ENCODE results near the gene AP4S1. TPM values are rescaled to one million over a fixed set of nuclear protein-coding genes. Genes with fewer than 3 reads are reported as not detected.

The AP4S1 gene
- total and polyA plus RNA-seq, 10 donors: 6.4 to 22.9 (median 13.2) TPM

GRCh38 chr14:31096255-31096654 lies 70.8 kb downstream of the AP4S1 start:
- no peak overlapping the region for H3K4me3 ChIP-seq
- DNase-seq: no peak
- H3K27ac ChIP-seq: no peak overlapping the region
- 93 to 95% (median 94%) methylated on average over 6 of the region's 6 CpGs for WGBS, 5 donors
- H3K9me3 ChIP-seq: no peaks in the 10 kb centered on the region
- intact Hi-C loops (cut with DNase I; ENCODE audit: low total_unique reads): loop anchor here (5.0 kb wide), 1 partner anchor 201 kb away; no protein-coding TSS in a partner anchor
- peaks cover 8 to 52% (median 39%) of the 10 kb centered on the region in 6 donors for H3K36me3 ChIP-seq
- peaks cover 0 to 8% (median 1%) of the 10 kb centered on the region in 6 donors for H3K4me1 ChIP-seq
- no peaks in the 10 kb centered on the region for H3K27me3 ChIP-seq (replicated peaks in 1 of 7)
- TF ChIP-seq POLR2A (IDR thresholded peaks at IDR 0.05) (no peak), POLR2AphosphoS5 (IDR thresholded peaks at IDR 0.05) (no peak), CTCF (IDR thresholded peaks at IDR 0.05 in 8 of 11, conservative IDR thresholded peaks at IDR 0.05 in 3 of 11) (no peak)

GRCh38 chr14:31097081-31097480 lies 71.6 kb downstream of the AP4S1 start:
- peaks cover 8 to 60% (median 47%) of the 10 kb centered on the region in 6 donors for H3K36me3 ChIP-seq
- TF ChIP-seq POLR2AphosphoS5 (IDR thresholded peaks at IDR 0.05): no peak
- no peak for TF ChIP-seq POLR2A (IDR thresholded peaks at IDR 0.05)
- TF ChIP-seq CTCF (IDR thresholded peaks at IDR 0.05 in 8 of 11, conservative IDR thresholded peaks at IDR 0.05 in 3 of 11): no peak
- H3K4me1 ChIP-seq: no peaks in the 10 kb centered on the region
- no peaks in the 10 kb centered on the region for H3K9me3 ChIP-seq
- no peak for DNase-seq
- no peaks in the 10 kb centered on the region for H3K27me3 ChIP-seq (replicated peaks in 1 of 7)
- H3K27ac ChIP-seq: no peak overlapping the region
- intact Hi-C loops (cut with DNase I; ENCODE audit: low total_unique reads): loop anchor here (5.0 kb wide), 1 partner anchor 200 kb away; no protein-coding TSS in a partner anchor
- no peak overlapping the region for H3K4me3 ChIP-seq
- 94 to 100% (median 100%) methylated on average over 1 of the region's 1 CpG for WGBS, 5 donors

GRCh38 chr14:31106768-31107167 lies 81.3 kb downstream of the AP4S1 start:
- intact Hi-C loops (cut with DNase I; ENCODE audit: low total_unique reads): loop anchor here (10.0 kb wide), 1 partner anchor 48 kb away; no protein-coding TSS in a partner anchor
- H3K27me3 ChIP-seq (replicated peaks in 1 of 7): no peaks in the 10 kb centered on the region
- H3K4me3 ChIP-seq: no peak overlapping the region
- H3K4me1 ChIP-seq: no peaks in the 10 kb centered on the region
- TF ChIP-seq POLR2AphosphoS5 (IDR thresholded peaks at IDR 0.05) (no peak), CTCF (IDR thresholded peaks at IDR 0.05 in 8 of 11, conservative IDR thresholded peaks at IDR 0.05 in 3 of 11) (no peak), POLR2A (IDR thresholded peaks at IDR 0.05) (no peak)
- peaks cover 2 to 100% (median 97%) of the 10 kb centered on the region in 6 donors for H3K36me3 ChIP-seq
- no peak overlapping the region for H3K27ac ChIP-seq
- peaks cover 0 to 6% (median 0%) of the 10 kb centered on the region in 8 donors for H3K9me3 ChIP-seq
- WGBS, 5 donors: 82 to 94% (median 91%) methylated on average over 3 of the region's 3 CpGs
- no peak for DNase-seq

GRCh38 chr14:31109257-31109656 lies 83.8 kb downstream of the AP4S1 start:
- TF ChIP-seq POLR2A (IDR thresholded peaks at IDR 0.05) (no peak), POLR2AphosphoS5 (IDR thresholded peaks at IDR 0.05) (no peak), CTCF (IDR thresholded peaks at IDR 0.05 in 8 of 11, conservative IDR thresholded peaks at IDR 0.05 in 3 of 11) (no peak)
- intact Hi-C loops (cut with DNase I; ENCODE audit: low total_unique reads): loop anchor here (10.0 kb wide), 1 partner anchor 46 kb away; no protein-coding TSS in a partner anchor
- Histone ChIP-seq H3K4me1 (no peaks in the 10 kb centered on the region), H3K27me3 (replicated peaks in 1 of 7) (no peaks in the 10 kb centered on the region), H3K27ac (no peak overlapping the region), H3K4me3 (no peak overlapping the region), H3K36me3 (peaks cover 2 to 100% (median 97%) of the 10 kb centered on the region in 6 donors), H3K9me3 (no peaks in the 10 kb centered on the region)
- WGBS, 5 donors: 86 to 91% (median 90%) methylated on average over 11 of the region's 11 CpGs
- DNase-seq: no peak
